ENCODE data around the gene CAST.

DNA sequence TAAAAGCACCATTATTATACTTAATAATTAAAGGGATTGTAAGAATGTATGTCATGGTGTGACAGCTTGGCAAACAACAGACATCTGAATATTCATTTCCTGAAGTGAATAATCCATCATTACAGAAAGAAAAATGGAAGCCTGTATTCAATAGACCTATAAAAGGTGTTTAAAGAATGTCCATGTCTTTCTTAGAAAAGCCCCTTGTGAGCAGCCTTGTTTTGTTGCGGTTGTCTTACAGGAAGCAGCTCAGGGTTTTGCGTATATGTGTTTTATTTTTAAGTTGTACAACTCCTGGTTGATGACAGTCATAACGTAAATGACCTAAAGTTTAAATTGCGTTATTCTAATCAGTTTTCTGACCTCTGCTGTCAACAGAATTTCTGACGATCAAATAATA, 53.8 kb downstream of the CAST start:
- TF ChIP-seq TAF1 (IDR thresholded peaks at IDR 0.05; ENCODE audit: borderline replicate concordance, insufficient read depth, low read length) (no peak), POLR2AphosphoS5 (IDR thresholded peaks at IDR 0.05; ENCODE audit: low read depth, low read length) (no peak), REST (IDR thresholded peaks at IDR 0.05; ENCODE audit: insufficient read depth in 1 of 2, low read depth in 2 of 2, low read length in 2 of 2) (no peak), SIN3A (IDR thresholded peaks at IDR 0.05; ENCODE audit: borderline replicate concordance, insufficient read depth, low read length) (no peak)

Measured in PFSK-1 (cell line).